ENCODE results near the gene TMED1.
"Not testable (repeated sequence)": the region's sequence is repeated elsewhere in the genome, so short reads cannot be mapped to it uniquely, and the experiment has no call there.

Gene TMED1, protein sequence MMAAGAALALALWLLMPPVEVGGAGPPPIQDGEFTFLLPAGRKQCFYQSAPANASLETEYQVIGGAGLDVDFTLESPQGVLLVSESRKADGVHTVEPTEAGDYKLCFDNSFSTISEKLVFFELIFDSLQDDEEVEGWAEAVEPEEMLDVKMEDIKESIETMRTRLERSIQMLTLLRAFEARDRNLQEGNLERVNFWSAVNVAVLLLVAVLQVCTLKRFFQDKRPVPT

GRCh38 chr19:10835754-10836478 is at the start of gene TMED1:
TSS of gene TMED1 (minus strand) at chr19:10836212. CDS start at chr19:10836191, 21 bp downstream.
- peak; percentile 43 for FAIRE-seq

GRCh38 chr19:10885201-10886169 is 49.5 kb upstream of the TMED1 start:
- FAIRE-seq = no peak

GRCh38 chr19:10884274-10884673 is 48.3 kb upstream of the TMED1 start:
- FAIRE-seq = no peak

- FAIRE-seq = no peak
Measured at GRCh38 chr19:10882108-10882457, 46.1 kb upstream of the TMED1 start.

- no peak for FAIRE-seq
Measured at GRCh38 chr19:10881403-10882107, 45.5 kb upstream of the TMED1 start.

- FAIRE-seq = no peak
Measured at GRCh38 chr19:10878253-10878652, 42.2 kb upstream of the TMED1 start.

- FAIRE-seq = not testable (repeated sequence)
Measured at GRCh38 chr19:10877608-10878007, 41.6 kb upstream of the TMED1 start.

GRCh38 chr19:10876459-10877240 is 40.6 kb upstream of the TMED1 start:
- no peak for FAIRE-seq

GRCh38 chr19:10874024-10874423 is 38.0 kb upstream of the TMED1 start:
- no peak for FAIRE-seq

DNA sequence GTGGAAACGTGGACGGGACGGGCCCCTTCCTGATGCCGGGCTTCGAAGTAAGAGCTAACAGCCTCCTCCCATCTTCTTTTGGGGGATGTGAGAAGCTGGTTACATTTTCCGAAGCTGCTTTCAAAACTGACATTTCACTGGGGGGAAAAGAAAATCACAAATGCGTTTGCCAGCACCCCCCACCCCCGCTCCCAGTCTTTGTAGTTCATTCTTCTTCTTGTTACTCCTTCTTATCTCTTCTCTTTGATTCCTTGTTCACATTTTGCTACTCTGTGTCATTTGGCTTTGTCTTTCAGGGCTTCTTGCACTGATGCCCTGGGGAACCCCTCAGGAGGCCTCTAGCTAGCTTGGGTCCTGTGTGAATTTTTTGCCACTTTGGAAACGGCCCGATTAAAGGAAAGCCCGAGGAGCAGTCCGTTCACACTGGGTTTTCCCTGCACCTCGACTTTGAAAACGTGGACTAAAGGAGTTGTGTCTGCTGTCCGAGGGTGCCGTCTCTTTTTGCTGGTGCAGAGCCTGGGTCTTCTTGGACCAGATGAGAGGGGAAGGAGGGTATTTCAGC is 36.6 kb upstream of the TMED1 start:
- no peak for FAIRE-seq

GRCh38 chr19:10871711-10872545 is 35.9 kb upstream of the TMED1 start:
- FAIRE-seq = no peak

- FAIRE-seq = no peak
Measured at GRCh38 chr19:10870955-10871603, 35.1 kb upstream of the TMED1 start, which contains the start of gene CARM1. TSS of gene CARM1 (plus strand) at chr19:10871553. CDS start at chr19:10871703, 150 bp downstream.

- FAIRE-seq = no peak
Measured at GRCh38 chr19:10870501-10870954, 34.5 kb upstream of the TMED1 start.

- not testable (repeated sequence) for FAIRE-seq
Measured at GRCh38 chr19:10869872-10870311, 33.9 kb upstream of the TMED1 start.

DNA sequence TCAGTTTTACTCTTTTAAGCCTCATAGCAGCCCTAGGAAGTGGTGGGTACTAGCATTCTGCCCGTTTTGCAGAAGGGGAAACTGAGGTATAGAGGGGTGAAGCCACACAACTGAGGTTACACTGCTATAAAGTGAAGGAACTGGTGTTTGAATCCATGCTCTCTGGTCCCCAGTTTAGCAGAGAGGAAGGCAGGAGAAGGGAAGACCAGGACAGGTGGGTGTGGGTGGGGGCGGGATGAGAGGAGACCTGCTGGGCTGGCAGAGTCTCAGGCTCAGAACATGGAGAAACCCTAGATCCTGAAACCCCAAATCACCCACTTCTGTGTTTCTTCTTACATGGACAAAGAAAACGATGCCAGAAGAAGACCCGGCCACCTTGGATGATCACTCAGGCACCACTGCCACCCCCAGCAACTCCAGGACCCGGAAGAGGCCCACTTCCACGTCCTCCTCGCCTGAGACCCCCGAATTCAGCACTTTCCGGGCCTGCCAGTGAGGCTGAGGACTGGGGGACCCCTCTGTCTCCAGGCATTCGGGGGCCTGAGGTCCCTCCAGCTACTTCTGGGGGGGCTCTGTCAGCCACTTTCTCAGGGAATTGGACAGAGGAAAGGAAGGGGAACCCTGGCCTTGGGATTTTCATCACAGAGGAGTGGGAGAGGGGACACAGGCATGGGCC is 33.0 kb upstream of the TMED1 start:
- FAIRE-seq = no peak

GRCh38 chr19:10866495-10866894 is 30.5 kb upstream of the TMED1 start:
- no peak for FAIRE-seq

- no peak for FAIRE-seq
Measured at GRCh38 chr19:10864538-10864899, 28.5 kb upstream of the TMED1 start.

- no peak for FAIRE-seq
Measured at GRCh38 chr19:10863107-10863717, 27.2 kb upstream of the TMED1 start.
